ENCODE results near the gene GMPR.
A peak's percentile ranks its signal among the peaks of the same experiment; 100 is the strongest.

The GMPR gene

GRCh38 chr6:16332175-16332542 is 93.8 kb downstream of the GMPR start:
- peak; percentile 33 to 83 (median 67) for DNase-seq

GRCh38 chr6:16333580-16333979 is 95.2 kb downstream of the GMPR start:
- no peak for DNase-seq

GRCh38 chr6:16334671-16335070 is 96.3 kb downstream of the GMPR start:
- DNase-seq, result no peak

- no peak for DNase-seq
Observed at GRCh38 chr6:16335176-16335575, 96.8 kb downstream of the GMPR start.

GRCh38 chr6:16336056-16336818 is 97.8 kb downstream of the GMPR start:
- no peak for DNase-seq

DNA sequence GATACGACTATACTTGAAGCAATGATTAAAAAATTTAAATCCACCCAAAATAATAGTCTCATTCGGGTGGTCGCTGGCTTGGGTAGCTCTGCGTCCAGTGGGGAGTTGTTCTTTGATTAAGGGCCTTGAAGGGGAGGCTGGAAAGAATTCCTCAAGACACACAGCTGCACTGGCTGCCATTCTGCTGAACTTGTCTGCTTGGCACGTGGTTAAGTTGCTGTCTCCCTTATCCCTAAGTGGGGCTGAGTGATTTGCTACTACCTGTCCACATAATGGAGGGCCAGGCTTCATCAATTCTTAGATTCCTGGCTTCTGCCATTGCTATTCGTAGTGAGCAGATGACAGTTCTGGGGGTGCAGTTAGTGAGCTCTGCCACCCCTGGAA is 98.5 kb downstream of the GMPR start:
- DNase-seq, result no peak

- DNase-seq, result no peak
Observed at GRCh38 chr6:16337295-16337975, 99.0 kb downstream of the GMPR start.

DNA sequence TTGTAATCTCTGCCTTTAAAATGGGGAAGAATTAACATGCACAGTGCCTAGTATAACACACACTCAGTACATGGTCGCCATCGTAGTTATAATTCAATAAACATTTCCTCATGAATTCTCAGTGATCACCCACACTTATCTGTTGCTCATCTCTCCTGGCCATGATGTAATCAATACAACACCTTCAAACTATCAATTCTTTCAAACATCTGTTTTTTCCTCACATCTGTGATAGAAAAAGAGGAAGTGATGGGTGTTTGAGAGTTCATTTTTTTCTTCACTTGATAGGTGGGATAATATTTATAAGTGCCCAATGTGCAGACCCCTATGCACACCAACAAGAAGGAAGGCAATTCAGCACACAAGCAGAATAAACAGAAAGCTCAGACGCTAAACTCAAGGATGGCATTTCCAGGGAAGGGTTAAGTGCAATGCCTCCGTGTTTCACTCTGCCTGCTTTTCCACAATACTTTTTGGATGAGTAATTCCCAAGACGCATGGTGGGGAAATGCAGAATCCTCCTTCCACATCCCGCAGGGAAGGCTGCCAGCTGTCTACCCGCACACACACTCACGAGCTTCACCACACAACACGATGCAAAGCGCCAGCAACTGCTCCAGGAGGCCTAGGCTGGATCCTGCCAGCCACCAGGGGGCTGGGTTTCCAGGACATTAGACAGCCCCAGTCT is 100.3 kb downstream of the GMPR start:
- DNase-seq, result no peak

DNA sequence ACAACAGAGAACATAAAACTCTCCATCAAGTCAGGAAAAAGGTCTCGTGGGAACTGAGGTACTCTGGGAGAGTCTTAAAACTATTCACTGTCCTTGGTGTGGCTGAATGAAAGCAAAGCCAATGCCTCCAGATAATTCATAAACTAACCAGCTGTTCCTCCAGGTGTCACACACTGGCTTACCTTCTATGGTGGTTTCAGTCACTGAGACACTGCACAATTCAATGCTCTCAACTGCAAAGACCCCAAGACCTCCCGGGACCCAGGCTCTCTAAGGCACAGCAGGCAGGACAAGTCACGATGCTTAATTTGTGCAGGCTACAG is 100.8 kb downstream of the GMPR start:
- DNase-seq, result no peak

DNA sequence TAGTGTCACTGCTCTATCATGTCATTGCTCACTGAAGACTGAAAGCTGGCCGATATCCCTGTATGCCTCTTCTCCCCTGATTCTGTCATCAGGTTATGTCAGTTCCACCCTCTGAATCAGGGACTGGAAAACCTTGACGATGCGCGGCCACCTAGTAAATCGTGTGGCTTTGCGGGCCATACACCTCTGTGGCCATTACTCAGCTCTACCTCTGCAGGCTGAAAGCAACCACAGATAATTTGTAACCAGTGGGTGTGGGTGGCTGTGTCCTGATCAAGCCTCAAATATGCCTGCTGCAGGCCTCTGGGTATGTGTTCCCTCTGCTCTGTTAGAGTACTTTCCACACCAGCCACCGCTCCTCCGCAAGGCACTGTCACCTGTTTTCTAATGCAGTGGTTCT is 105.2 kb downstream of the GMPR start:
- no peak for DNase-seq

- no peak for DNase-seq
Observed at GRCh38 chr6:16344756-16345155, 106.4 kb downstream of the GMPR start.

Data from T-helper 2 cell (primary cell).